H1 (cell line): ENCODE data around the gene TOGARAM1. TPM values are rescaled to one million over a fixed set of nuclear protein-coding genes. Genes with fewer than 3 reads are reported as not detected.

Experiments
- CREB1 ChIP-seq: IDR thresholded peaks from 2 replicates; pipeline ENCODE4 v1.6.1; 2012; ENCODE audit warnings: inconsistent platforms
- CTCF ChIP-seq, 3 experiments: IDR thresholded peaks; 1 replicate in 2 of 3; 2 replicates in 1 of 3; pipeline versions ENCODE4 v1.5.1 to v1.6.1; 2011; ENCODE audit warnings: low read length in 3 of 3, mild to moderate bottlenecking in 3 of 3, inconsistent platforms in 2 of 3, low read depth in 1 of 3, moderate library complexity in 1 of 3; ENCODE audit not compliant: insufficient read depth in 1 of 3; ENCODE audit errors: control extremely low read depth in 1 of 3
- KDM5A ChIP-seq: fragments of 200-600 bp; IDR thresholded peaks from 2 replicates; pipeline ENCODE4 v1.7.1; 2012; ENCODE audit warnings: mild to moderate bottlenecking, low read length, inconsistent platforms, mixed read lengths
- SP1 ChIP-seq: IDR thresholded peaks from 2 replicates; pipeline ENCODE4 v1.6.1; 2011; ENCODE audit warnings: low read depth, low read length
- polyA plus RNA-seq, 7 experiments: library from polyadenylated mRNA; depleted of rRNA in 3 of 7; stranded (reverse) in 5 of 7; unstranded in 2 of 7; fragments of >200 nt in 5 of 7; fragments of 200-250 nt in 2 of 7; gene quantifications; 1 replicate in 5 of 7; 2 replicates in 1 of 7; 4 replicates in 1 of 7; pipeline versions ENCODE4 v1.2.1 to v1.2.3, GENCODE V29; 2011 to 2013; ENCODE audit warnings: missing spikeins in 2 of 7, mixed read lengths in 2 of 7
- total RNA-seq: library from RNA; stranded (reverse); fragmentation: NEBNext Ultra II Directional; extraction: Animal tissue kit (Norgen Biotek cat#: 25700); gene quantifications from 2 replicates; pipeline ENCODE4 v1.2.1, GENCODE V29; 2021

TOGARAM1 gene
- total and polyA plus RNA-seq, 2 of the 8 experiments (the other 6 are each of a cell fraction or from before 2014, with no cell fraction given), result 2.5 to 6.8 TPM

- TF ChIP-seq CTCF (IDR thresholded peaks at IDR 0.05; ENCODE audit: control extremely low read depth in 1 of 3, insufficient read depth in 1 of 3, low read depth in 1 of 3, low read length in 3 of 3) (no peak), KDM5A (no peak), SP1 (no peak), CREB1 (no peak)
- TF ChIP-seq, all 59 proteins: peak for 0
Measured at GRCh38 chr14:44960646-44961045, 1.3 kb upstream of the TOGARAM1 start (continued).
